GM20000 (cell line): ENCODE measurements around the gene SH3RF3.

ENCODE experiments used
- DNase-seq: peaks from one replicate; pipeline ENCODE4 v3.0.0; 2012; ENCODE audit warnings: low spot score
- TF ChIP-seq, protein P1 (sequence below): IDR thresholded peaks from 2 replicates; pipeline ENCODE4 v1.5.1; 2012; ENCODE audit warnings: mild to moderate bottlenecking, control low read depth; ENCODE audit errors: extremely low read depth, missing control alignments

Gene SH3RF3

DNA sequence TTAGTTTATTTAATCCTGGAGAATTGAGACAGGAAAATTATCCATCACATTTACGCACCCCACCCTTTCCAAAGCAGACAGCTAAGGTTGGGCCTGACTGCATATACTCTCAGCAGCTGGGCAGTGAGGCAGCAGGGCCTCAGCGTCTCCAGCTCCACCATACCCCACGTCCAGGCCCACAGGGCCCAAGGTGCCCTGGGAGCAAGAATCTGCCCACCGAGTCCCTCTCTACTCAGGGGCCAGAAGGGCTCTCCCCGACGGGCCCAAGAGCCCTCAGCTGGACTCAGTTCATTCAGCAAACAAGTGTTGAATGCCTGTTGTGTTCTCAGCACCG, 358.5 kb downstream of the SH3RF3 start:
- DNase-seq = no peak
- TF ChIP-seq, protein P1, sequence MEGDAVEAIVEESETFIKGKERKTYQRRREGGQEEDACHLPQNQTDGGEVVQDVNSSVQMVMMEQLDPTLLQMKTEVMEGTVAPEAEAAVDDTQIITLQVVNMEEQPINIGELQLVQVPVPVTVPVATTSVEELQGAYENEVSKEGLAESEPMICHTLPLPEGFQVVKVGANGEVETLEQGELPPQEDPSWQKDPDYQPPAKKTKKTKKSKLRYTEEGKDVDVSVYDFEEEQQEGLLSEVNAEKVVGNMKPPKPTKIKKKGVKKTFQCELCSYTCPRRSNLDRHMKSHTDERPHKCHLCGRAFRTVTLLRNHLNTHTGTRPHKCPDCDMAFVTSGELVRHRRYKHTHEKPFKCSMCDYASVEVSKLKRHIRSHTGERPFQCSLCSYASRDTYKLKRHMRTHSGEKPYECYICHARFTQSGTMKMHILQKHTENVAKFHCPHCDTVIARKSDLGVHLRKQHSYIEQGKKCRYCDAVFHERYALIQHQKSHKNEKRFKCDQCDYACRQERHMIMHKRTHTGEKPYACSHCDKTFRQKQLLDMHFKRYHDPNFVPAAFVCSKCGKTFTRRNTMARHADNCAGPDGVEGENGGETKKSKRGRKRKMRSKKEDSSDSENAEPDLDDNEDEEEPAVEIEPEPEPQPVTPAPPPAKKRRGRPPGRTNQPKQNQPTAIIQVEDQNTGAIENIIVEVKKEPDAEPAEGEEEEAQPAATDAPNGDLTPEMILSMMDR = no peak

DNA sequence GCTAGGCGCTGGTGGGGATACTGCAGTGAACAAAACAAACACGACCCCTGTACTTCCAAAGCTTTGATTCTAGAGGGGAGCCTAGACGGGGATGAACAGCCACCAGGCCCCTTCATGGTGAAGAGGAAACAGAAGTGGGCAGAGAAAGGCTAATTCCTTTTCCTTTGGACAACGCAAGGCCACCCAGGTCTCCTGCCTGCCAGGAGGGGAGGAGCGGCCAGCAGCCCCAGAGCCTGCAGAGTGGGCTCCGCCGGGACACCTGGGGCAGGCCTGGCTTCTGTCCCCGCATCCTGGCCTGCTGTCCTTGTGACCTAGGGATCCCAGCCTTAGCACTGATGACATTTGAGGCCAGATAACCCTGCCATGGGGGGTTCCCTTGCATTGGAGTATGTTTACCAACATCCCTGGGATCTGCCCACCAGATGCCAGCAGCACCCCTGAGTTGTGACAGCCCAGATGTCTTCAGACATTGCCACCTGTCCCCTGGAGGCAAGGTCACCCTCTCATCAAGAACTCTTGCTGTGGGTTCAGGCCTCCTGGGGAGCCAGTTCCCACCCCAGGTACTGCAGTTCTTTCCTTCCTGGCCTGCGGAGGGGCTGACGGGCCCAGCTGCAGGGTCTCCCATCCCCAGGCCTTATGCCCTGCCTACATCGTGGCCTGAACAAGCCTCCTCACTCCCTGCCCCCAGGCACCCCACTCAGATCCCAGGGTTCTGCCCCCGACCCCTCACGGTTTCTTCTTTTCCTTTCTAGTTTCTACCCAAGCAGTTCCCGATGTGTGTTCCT, 359.1 kb downstream of the SH3RF3 start:
- TF ChIP-seq, protein P1 = no peak
- no peak for DNase-seq

DNA sequence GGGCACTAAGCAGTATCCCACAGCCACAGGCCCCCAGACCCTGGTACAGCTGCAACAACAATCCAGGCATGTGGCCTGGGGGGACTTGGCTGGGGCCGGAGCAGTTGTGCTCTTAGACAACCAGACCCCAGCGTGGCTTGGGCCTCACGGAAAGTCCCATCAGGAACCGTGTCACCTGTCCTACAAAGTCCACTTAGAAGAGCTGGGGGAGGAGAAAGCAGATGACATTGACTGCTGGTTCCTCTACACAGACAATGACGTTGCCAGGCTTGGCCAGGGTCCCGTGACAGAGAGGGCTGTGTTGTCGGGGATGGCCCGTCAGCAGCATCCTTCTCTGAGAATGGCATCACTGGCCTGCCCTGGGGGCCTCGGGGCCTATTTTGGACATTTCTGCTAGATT, 360.3 kb downstream of the SH3RF3 start:
- TF ChIP-seq, protein P1 = no peak

DNA sequence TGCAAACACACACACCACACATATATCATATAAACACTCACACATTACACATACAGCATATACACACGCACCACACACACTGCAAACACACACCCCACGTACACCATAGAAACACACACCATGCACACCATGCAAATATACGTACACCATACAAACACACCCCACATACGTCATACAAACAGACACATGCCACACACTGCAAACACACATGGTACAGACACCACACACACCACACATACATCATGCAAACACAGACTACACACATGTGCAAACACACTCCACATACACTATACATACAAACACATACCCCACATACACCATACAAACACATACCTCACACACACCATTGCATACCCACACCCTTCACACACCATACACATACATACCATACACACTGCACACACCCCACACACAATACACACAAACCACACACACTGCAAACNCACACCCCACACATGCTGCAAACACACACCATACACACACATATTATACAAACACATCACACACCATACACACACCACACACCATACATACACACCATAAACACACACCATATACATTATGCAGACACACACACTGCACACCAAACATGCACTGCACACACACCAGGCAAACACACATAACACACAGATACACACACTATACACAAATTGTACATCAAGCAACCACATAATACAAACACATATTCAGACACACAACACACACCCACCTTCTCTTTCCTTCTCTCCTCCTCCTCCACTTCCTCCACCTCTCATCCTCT, 364.4 kb downstream of the SH3RF3 start:
- DNase-seq = no peak
- TF ChIP-seq, protein P1 = no peak

More for the DNA sequence above, 360.3 kb downstream of the SH3RF3 start:
- DNase-seq = no peak

DNA sequence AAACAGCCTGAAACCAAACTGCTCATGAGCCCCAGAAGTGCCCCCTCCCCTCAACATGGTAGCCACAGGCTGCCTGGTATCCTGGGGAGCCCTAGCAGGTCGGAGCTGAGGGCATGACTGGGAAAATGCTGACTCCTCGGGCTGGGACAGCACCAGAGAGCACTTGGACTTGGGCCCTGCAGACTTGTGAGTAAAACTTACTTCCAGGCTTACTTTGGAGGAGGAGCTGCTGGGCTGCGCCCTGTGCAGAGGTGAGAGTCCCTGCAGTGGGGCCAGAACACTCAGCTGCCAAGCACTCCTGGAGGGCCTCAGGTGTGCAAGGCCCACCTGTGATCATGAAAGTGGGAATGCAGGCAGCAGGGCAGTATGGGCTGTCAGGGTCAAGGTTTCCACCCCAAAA, 365.3 kb downstream of the SH3RF3 start:
- DNase-seq = no peak
- TF ChIP-seq, protein P1 = no peak

DNA sequence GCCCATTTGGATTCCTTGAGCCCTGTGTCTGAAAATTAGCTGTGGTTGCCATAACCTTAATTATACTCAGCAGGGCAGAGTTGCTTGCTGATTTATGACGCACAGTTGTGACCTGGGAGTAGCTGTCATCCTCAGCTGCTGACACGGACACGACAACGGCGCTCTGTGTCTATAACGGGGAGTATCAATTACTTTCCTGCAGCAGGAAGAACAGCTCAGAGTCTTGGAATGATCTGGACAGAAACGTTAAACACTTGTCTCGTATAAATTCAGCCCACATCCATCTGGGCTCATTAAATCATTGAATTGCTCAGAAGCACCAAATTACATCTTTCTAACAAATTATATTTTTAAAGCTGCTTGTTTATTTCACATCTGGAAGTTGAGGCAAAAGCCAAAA, 368.5 kb downstream of the SH3RF3 start:
- TF ChIP-seq, protein P1 = no peak
- no peak for DNase-seq
